Iris pigment epithelial cell (primary cell): Measurements from ENCODE around the gene MARCHF2.
A peak's percentile ranks its signal among the peaks of the same experiment; 100 is the strongest.

ENCODE experiments used
- DNase-seq: peaks from one replicate; pipeline ENCODE4 v3.0.0-alpha.2; 2011; ENCODE audit warnings: low read depth

Gene MARCHF2

GRCh38 chr19:8478598-8478997, 65.5 kb downstream of the MARCHF2 start:
- no peak for DNase-seq

DNA sequence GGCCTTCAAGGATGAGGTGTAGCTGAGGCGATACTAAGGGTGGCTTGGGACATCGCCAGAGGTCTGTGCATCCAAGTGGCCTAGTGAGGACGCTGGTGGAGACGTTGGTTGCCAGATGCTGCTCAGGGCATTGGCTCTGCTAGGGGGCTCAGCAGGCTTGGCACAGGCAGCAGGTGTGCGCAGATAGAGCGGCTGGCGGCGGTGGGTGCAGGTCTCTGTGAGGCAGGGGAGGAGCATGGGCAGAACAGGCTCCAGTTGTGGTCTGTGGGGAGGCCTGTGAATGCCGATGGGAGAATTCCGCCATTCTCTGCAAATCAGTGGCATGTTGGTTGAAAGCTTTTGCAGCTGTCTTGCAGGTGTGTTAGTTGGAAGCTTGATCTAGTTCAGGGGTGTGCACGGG, 68.1 kb downstream of the MARCHF2 start:
- DNase-seq = no peak

GRCh38 chr19:8481616-8482015, 68.5 kb downstream of the MARCHF2 start:
- DNase-seq = no peak

- no peak for DNase-seq
These were observed 69.6 kb downstream of the MARCHF2 start for GRCh38 chr19:8482696-8483095.

- DNase-seq = no peak
These were observed 70.1 kb downstream of the MARCHF2 start for GRCh38 chr19:8483165-8483564.

DNA sequence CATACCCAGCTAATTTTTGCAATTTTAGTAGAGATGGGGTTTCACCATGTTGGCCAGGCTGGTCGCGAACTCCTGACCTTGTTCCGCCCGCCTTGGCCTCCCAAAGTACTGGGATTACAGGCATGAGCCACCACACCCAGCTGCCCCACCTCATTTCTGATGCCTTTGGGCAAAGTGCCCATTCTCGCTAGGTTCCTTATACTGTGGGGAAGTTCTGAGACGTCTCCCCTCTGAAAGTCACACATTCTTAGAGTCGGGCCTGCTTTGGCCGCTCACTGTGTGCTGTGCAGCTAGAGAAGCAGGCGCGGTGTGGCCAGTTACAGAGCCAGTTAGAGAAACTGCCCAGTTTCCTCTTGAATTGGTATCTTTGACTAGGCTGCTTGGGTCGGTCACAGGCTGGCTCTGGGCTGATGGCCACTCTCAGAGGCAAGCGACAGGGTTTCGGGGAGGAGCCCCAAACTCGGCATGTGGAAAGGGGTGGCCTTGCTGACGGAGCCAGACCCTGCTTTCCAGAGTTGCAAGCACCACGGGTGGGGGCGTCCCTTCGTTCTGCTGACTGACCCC, 71.3 kb downstream of the MARCHF2 start:
- no peak for DNase-seq

DNA sequence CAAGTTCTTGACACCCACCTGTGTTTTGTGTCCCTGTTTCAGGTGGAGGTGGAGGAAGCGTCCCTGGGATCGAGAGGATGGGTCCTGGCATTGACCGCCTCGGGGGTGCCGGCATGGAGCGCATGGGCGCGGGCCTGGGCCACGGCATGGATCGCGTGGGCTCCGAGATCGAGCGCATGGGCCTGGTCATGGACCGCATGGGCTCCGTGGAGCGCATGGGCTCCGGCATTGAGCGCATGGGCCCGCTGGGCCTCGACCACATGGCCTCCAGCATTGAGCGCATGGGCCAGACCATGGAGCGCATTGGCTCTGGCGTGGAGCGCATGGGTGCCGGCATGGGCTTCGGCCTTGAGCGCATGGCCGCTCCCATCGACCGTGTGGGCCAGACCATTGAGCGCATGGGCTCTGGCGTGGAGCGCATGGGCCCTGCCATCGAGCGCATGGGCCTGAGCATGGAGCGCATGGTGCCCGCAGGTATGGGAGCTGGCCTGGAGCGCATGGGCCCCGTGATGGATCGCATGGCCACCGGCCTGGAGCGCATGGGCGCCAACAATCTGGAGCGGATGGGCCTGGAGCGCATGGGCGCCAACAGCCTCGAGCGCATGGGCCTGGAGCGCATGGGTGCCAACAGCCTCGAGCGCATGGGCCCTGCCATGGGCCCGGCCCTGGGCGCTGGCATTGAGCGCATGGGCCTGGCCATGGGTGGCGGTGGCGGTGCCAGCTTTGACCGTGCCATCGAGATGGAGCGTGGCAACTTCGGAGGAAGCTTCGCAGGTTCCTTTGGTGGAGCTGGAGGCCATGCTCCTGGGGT, 72.7 kb downstream of the MARCHF2 start:
- DNase-seq = no peak

DNA sequence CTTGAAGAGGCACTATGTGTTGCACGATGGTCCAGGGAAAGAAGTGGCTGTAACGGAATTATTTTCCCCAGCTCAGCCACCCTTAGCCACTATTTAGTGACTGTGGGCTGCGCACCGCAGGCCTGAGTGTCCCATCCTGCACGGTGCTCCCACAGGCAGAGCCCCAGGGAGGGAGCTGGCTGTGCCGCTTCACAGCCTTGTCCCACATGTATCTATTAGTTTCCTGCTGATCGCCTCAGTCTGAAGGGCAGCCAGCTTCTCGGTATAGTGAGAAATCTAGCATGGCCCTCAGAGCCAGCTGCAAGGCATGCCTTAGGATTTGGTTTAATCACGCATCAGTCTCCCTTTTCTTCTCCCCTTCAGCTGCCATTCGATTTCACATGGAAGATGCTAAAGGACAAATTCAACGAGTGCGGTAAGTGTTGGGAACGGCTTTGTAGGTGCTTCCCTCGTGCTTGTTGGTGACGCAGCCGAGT, 73.6 kb downstream of the MARCHF2 start:
- DNase-seq = no peak

DNA sequence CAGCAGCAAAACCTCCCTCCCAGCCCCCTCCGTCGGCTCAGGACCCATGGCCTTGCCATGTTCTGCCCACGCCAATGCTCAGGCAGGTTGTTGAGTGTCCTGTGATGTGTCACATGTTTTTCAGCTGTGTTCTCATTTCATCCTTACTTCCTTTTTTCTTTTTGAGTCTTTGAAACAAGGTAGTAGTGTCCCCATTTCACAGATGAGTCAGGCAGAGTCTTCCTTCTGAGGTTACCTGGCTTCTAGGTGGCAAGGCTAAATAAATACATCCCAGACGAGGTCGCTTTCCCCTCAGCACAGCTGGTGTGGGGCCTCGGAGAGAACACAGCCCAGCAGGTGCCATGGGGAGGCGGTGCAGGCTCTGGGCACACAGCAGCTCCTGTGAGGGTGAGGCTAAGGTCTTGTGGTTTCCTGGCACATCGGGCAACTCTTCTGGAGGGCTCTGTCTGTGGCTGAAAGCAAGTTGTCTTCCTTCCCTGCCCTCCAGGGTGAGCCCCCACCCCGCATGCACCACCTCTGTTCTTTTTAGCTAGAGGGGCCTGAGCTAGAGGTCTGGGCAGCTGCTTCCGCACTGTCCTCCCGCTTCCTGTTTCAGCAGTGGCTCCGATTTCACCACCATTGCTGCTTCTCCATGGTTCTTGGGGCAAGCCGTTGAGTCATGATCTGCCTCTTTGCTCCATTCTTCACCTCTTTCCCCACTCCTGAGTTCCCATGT, 74.2 kb downstream of the MARCHF2 start:
- peak; percentile 48 for DNase-seq

DNA sequence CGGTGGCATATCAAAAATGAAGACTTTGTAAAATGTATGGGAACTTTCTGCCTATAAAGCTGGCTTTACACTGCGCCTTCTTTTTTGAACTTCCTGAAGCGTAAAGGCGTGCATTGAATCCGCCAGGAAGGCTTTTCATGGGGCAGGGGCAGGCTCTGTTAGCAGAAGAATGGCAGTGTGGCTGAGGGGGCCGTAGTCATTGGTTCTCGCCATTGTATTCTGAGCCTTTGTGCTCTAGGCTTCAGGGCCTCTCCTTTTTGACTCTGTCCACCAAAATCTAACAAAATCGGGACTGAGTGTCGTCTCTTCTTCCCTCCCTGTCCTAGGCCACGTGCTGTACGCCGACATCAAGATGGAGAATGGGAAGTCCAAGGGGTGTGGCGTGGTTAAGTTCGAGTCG, 75.3 kb downstream of the MARCHF2 start:
- DNase-seq = no peak
